ENCODE measurements around the gene FADS1.
A peak's percentile ranks its signal among the peaks of the same experiment; 100 is the strongest.

FADS1 gene

GRCh38 chr11:61826930-61827570, 10.2 kb upstream of the FADS1 start:
- DNase-seq (ENCODE audit: low spot score): no peak

- DNase-seq (ENCODE audit: low spot score): no peak
Observed at GRCh38 chr11:61820174-61820573, 3.4 kb upstream of the FADS1 start.

- DNase-seq (ENCODE audit: low spot score): no peak
Observed at GRCh38 chr11:61817471-61818202, 834 bp upstream of the FADS1 start.

DNA sequence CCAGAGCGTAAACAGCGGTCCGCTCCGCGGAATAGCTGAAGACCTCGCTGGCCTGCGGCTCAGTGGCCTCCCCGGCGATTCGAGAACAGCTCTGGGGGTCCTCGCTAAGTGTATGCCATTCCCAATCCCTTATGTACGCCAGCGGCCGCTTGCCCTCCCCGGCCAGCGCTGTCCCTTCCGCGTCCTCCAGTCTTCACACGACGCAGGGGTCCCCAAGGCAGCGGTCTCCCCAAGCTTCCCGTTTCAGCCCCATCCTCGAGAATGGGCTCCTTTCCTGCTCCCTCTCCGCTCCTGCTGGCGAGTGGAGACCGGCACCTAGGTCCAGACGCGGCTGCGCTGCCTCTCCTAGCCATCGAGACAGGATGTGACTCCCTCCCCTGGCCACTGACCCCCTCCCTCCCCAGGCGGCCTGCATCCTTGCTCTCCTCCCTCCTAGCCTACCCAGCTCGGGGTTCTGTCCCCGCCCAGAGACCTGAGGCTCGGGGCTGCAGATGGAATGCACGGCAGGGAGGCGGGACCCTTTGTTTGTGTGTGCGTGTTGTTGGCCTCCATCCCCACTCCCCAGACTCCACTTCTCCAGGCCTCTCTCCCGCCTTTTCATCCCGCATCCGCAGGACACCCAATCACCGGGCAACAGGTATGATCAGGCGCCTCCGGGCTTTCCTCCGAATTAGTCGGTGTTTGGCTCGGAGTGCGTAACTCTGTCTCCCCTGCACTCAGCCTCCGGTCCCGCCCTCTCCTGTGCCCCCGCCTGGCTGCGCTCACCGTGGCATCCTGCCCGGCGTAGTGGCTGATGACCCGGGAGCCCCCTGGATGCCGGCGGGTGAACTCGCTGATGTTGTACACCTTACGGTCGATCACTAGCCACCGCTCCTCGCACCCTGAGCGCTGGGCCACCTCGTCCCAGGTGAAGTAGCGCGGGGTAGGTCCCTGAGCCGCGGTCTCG, 740 bp downstream of the FADS1 start:
- DNase-seq (ENCODE audit: low spot score): peak; percentile 83

DNA sequence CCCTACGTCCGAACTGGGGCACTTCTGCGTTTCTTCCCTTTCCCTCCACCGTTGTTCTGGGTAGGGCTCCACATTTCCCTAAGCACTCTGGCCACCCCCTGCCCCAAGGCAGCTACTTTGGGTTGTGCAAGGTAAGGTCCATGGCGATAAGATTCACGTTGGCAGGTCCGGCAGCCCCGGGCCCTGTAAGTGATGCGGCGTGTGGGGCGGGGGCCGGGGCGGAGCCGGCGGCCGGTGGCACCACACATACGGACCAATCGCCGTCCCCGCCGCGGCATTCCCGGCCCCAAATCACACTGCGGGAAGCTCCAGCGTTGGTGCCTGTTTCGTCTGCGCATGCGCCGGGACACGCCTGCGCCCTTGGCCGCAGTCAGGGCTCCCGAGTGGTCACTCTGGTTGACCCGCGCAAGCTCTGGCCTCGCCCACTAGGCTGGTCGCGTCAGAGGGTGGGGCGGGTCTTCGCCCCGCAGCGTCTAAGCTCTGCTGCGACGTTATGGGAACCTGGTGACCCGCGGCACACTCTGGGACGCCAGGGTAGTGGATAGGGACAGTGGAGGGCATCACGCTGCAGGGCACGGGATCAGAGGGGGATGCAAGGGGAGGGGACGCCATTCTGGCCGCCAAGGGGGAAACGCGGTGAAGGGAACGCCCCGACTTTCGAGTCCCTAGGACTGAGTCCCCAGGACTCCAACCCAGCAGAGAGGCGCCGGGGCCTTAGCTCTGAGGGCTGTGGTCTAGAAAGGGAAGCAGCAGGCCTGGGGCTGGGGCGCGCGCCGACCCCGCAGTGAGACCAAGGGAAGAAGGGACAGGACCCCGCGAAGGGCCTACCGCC, 1.6 kb downstream of the FADS1 start:
- peak; percentile 99 for DNase-seq (ENCODE audit: low spot score)

DNA sequence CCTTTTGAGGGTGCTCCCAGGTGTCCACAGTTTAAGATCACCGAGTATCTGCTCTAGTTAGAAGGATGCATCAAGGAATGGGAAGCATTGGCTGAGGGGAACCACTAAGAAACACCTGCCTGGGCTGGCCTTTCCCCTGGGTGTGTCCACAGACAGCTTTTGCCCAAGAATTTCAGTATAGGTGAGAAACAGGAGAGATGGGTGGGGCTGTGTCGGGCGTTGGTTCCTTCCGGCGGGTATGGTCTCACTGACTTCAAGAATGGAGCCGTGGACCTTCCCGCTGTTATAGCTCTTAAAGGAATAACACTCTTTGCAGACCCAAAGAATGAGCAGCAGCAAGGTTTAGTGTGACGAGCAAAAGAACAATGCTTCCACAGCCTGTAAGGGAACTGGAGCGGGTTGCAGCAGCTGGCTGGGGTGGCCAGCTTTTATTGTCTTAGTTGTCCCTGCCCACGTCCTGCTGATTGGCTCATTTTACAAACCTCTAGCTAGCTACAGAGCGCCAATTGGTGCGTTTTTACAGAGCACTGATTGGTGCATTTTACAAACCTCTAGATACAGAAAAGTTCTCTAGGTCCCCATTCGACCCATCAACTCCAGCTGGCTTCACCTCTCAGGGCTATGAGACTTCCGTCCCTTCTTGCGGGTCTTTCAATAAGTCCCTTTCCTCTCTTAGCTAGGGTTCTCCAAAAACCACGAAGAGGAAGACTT, 2.4 kb downstream of the FADS1 start:
- peak; percentile 60 for DNase-seq (ENCODE audit: low spot score)

- DNase-seq (ENCODE audit: low spot score): no peak
Observed at GRCh38 chr11:61812736-61813411, 3.9 kb downstream of the FADS1 start.

GRCh38 chr11:61811831-61812230, 5.0 kb downstream of the FADS1 start:
- DNase-seq (ENCODE audit: low spot score): no peak

GRCh38 chr11:61810671-61811175, 6.1 kb downstream of the FADS1 start:
- no peak for DNase-seq (ENCODE audit: low spot score)

DNA sequence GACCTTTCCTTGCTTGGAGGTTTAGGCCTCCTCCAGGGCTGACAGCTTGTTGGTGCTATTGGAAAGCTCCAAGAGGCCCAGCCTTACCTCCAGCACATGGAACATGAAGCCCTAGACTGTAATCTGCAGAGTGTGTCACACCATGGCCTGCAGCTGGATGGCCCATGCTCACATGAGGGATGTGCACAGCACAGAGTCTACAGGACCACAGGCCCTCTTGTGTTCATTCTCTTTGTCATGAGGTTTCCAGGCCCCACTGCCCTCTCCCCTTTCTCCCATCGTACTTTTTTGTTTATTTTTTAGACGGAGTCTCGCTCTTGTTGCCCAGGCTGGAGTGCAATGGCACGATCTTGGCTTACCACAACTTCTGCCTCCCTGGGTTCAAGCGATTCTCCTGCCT, 10.0 kb downstream of the FADS1 start:
- DNase-seq (ENCODE audit: low spot score): no peak

DNA sequence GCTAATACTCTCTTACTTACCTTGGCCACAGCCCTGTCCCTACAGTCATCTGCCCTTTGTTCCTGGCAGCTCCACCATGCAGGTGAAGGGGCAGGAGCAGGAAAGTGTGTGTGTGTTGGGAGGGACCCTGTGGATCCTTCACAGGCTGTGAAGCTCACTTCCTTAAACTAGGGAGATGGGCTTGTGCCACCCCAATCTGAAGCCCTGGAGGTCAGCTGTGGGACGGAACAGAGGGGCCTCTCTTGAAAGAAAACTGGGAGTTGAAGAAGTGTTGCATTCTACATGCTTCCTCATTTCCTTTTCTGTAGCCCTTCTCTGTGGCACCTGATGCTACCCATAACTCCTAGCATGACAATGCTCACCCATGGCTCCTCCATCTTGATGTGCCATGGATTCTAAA, 11.7 kb downstream of the FADS1 start:
- no peak for DNase-seq (ENCODE audit: low spot score)

DNA sequence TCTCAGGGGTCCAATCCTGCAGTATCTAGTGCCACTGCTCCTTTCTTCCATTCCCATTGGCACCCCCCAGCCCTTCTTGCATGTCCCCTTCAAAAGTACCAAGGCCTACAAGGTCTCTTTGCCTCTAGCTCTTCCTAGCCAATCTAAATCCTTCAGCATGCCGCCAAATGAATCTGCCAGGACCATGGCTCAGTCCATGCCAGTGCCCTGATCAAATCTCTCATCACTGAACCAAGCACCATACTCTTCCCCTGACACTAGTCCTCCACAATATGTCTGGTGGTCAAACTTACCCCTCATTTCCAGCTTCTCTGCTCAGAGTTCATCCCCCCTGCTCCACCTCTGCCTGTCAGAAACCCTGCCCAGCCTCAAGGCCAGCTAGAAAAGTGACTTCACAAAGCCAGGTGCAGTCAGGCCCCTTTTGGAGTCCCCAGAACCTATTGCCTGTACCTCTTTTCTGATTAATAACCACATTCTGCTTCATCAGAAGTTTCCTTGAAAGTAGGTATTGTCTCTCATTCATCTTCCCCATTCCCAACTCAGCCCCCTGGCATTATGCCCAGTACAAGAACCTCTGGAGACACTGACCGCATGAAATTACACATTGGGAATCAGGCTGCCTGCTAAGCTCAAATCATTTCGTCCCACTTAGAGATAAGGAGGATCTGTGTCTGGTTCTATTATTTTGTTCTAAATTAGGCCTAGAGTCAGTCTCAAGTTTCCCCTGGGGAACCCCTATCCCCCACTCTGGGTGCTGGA, 12.7 kb downstream of the FADS1 start:
- no peak for DNase-seq (ENCODE audit: low spot score)

- DNase-seq (ENCODE audit: low spot score): no peak
Observed at GRCh38 chr11:61802605-61803004, 14.2 kb downstream of the FADS1 start.

- DNase-seq (ENCODE audit: low spot score): no peak
Observed at GRCh38 chr11:61800331-61801281, 16.2 kb downstream of the FADS1 start.

DNA sequence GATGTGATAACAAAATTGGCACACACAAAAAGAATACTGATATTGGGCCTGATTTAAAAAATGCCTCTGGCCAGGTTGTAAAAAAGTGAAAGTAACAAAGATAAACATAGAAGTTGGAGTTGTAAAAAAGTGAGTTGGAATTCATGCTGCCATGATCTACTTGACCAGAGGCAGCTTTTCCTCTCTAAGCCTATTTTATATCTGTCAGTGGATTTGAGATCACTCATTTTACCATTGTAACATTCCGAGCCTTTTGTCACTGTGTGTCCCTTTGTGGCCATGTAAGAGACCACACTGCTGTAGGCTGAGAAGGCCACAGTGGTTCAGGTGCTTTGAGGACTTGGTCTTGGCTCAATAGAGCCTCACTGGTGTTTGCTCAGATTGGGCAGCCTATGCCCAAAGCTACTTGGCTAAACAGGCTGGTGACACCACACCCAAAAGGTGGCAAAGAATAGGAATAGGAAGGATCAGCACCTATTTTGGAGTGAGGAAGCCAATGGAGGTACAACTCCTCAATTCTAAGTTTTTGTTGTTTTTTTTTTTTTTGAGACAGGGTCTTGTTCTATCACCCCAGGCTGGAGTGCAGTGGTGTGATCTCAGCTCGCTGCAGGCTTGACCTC, 17.0 kb downstream of the FADS1 start:
- no peak for DNase-seq (ENCODE audit: low spot score)

GRCh38 chr11:61797263-61797944, 19.4 kb downstream of the FADS1 start:
- no peak for DNase-seq (ENCODE audit: low spot score)

- no peak for DNase-seq (ENCODE audit: low spot score)
Observed at GRCh38 chr11:61795876-61796526, 20.8 kb downstream of the FADS1 start.

Data from ecto neural progenitor cell (in vitro differentiated cells).